HUES64 (cell line): Measurements from ENCODE around the gene HOXD10.

Experiments
- H3K27ac ChIP-seq: 2 replicates; pipeline ENCODE4 v1.7.0; 2013; ENCODE audit warnings: low read depth, low read length, inconsistent platforms
- H3K27me3 ChIP-seq: 2 replicates; pipeline ENCODE4 v1.6.1; 2013; ENCODE audit warnings: mild to moderate bottlenecking, low read length; ENCODE audit not compliant: insufficient read depth
- H3K36me3 ChIP-seq: 2 replicates; pipeline ENCODE4 v1.6.1; 2013; ENCODE audit warnings: mild to moderate bottlenecking, low read length; ENCODE audit not compliant: insufficient read depth
- H3K4me1 ChIP-seq: 2 replicates; pipeline ENCODE4 v1.6.1; 2013; ENCODE audit warnings: mild to moderate bottlenecking, low read length, moderate library complexity; ENCODE audit not compliant: insufficient read depth
- H3K4me3 ChIP-seq: 2 replicates; pipeline ENCODE4 v1.5.1; 2013; ENCODE audit warnings: mild to moderate bottlenecking, low read length, moderate library complexity
- H3K9ac ChIP-seq: 2 replicates; pipeline ENCODE4 v1.6.1; 2013; ENCODE audit warnings: mild to moderate bottlenecking, low read depth, low read length
- H3K9me3 ChIP-seq: 2 replicates; pipeline ENCODE4 v1.6.1; 2013; ENCODE audit warnings: low read depth, low read length; ENCODE audit not compliant: insufficient read depth
- WGBS: fragments of 150-250, 120-280 bp; methylation state at CpG from one replicate; pipeline ENCODE4 v1.1.7; 2013; ENCODE audit warnings: missing lambda C conversion rate; 5-methylcytosine and 5-hydroxymethylcytosine counted together

The HOXD10 gene

GRCh38 chr2:176165370-176166050, 48.9 kb downstream of the HOXD10 start:
- H3K36me3 ChIP-seq, result no peaks in the 10 kb centered on the region
- no peak overlapping the region for H3K4me3 ChIP-seq
- peaks cover 100% of the 10 kb centered on the region for H3K27me3 ChIP-seq
- H3K9ac ChIP-seq, result no peak overlapping the region
- H3K27ac ChIP-seq, result no peak overlapping the region
- 6% methylated on average over 24 of the region's 26 CpGs for WGBS
- H3K4me1 ChIP-seq, result peaks cover 5% of the 10 kb centered on the region; the same call in 1 of the 2 replicates
- no peaks in the 10 kb centered on the region for H3K9me3 ChIP-seq

- Histone ChIP-seq H3K4me3 (no peak overlapping the region), H3K9ac (no peak overlapping the region), H3K4me1 (peaks cover 5% of the 10 kb centered on the region; the same call in 1 of the 2 replicates), H3K36me3 (no peaks in the 10 kb centered on the region), H3K9me3 (no peaks in the 10 kb centered on the region), H3K27me3 (peaks cover 100% of the 10 kb centered on the region), H3K27ac (no peak overlapping the region)
- 33% methylated on average over 2 of the region's 2 CpGs for WGBS
Observed at GRCh38 chr2:176166272-176166671, 49.7 kb downstream of the HOXD10 start.

- WGBS, result 50% methylated on average over 1 of the region's 1 CpG
- Histone ChIP-seq H3K4me3 (no peak overlapping the region), H3K4me1 (peaks cover 5% of the 10 kb centered on the region; the same call in 1 of the 2 replicates), H3K27me3 (peaks cover 100% of the 10 kb centered on the region), H3K9me3 (no peaks in the 10 kb centered on the region), H3K27ac (no peak overlapping the region), H3K9ac (no peak overlapping the region), H3K36me3 (no peaks in the 10 kb centered on the region)
Observed at GRCh38 chr2:176167398-176167797, 50.8 kb downstream of the HOXD10 start.

- Histone ChIP-seq H3K9ac (no peak overlapping the region), H3K27me3 (peaks cover 100% of the 10 kb centered on the region), H3K4me1 (peaks cover 2% of the 10 kb centered on the region; the same call in 1 of the 2 replicates), H3K36me3 (no peaks in the 10 kb centered on the region), H3K4me3 (no peak overlapping the region), H3K27ac (no peak overlapping the region), H3K9me3 (no peaks in the 10 kb centered on the region)
- 60% methylated on average over 5 of the region's 5 CpGs for WGBS
Observed at GRCh38 chr2:176169181-176169580, 52.6 kb downstream of the HOXD10 start.
